SH-SY5Y (cell line): Measurements from ENCODE around the gene SYT7.

Experiments used
- GATA2 ChIP-seq: IDR thresholded peaks from 2 replicates; pipeline ENCODE4 v1.6.1; 2011; ENCODE audit warnings: mild to moderate bottlenecking, low read depth, low read length
- GATA3 ChIP-seq: IDR thresholded peaks from 2 replicates; pipeline ENCODE4 v1.6.1; 2011; ENCODE audit warnings: low read depth, mild to moderate bottlenecking, low read length, moderate library complexity

The SYT7 gene

DNA sequence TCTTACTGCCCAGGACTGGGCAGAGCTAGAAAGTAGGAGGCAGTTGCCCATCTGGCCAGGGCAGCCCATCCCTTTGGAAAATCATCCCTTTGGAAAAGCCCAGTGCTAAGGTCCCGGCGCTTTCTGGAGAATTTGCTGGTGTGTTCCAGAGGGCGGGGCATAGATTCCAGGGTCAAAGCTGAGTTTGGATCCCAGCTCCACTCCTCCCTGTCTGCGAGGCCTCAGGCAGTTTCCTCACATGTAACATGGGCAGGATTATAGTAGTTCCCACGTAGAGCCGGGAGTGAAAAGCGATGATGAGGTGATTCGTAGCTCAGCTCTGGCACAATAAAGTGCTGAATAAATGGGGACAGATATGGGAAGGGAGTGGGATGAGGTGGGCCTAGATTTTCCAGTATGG is 103.8 kb downstream of the SYT7 start:
- TF ChIP-seq GATA2: no peak
- TF ChIP-seq GATA3: no peak

DNA sequence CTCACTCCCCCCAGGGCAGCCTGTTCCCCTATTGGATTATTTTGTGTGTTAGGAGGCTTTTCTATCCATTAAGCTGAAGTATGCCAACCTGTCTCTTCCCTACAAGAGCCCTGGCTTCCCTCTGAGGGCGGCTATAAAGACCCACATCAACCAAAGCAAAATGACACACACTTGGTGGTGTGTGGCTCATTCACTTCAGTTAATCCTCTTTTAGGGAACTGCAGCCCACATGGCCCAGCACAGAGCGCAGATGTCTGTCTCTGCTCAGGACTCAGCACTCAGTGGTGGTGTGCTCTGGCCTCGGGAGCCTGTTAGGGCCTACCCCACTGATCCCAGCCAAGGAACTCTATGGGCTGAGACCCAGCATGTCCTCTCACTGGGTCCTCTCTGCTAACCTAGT is 104.5 kb downstream of the SYT7 start:
- TF ChIP-seq GATA2 (no peak), GATA3 (no peak)

DNA sequence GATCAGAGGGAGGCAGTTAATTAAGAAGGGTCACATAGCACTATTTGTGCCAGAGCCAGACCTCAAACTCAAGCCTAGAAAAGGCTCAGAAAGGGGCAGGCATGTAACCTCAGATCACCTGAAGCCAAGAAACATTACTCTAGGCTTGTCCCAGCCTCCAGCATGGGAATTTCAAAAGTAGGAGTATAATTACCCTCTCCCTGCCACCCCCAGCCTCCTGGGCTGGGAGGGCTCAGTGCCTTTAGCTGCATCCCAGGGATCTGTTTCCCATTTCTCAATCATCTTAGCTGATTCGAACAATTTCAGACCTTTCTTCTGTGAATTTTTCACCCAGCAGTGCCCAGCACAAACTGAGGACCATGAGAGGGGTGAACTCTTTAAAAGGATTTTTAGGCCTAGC is 105.4 kb downstream of the SYT7 start:
- TF ChIP-seq GATA3 (no peak), GATA2 (no peak)

- no peak for TF ChIP-seq GATA3
- TF ChIP-seq GATA2: no peak
These were observed 106.7 kb downstream of the SYT7 start for GRCh38 chr11:61474013-61474643.

GRCh38 chr11:61473370-61474012 is 107.4 kb downstream of the SYT7 start:
- TF ChIP-seq GATA2: no peak
- TF ChIP-seq GATA3: no peak

GRCh38 chr11:61472868-61473267 is 108.0 kb downstream of the SYT7 start:
- TF ChIP-seq GATA3: no peak
- TF ChIP-seq GATA2: no peak

GRCh38 chr11:61472282-61472681 is 108.6 kb downstream of the SYT7 start:
- TF ChIP-seq GATA2 (no peak), GATA3 (no peak)

DNA sequence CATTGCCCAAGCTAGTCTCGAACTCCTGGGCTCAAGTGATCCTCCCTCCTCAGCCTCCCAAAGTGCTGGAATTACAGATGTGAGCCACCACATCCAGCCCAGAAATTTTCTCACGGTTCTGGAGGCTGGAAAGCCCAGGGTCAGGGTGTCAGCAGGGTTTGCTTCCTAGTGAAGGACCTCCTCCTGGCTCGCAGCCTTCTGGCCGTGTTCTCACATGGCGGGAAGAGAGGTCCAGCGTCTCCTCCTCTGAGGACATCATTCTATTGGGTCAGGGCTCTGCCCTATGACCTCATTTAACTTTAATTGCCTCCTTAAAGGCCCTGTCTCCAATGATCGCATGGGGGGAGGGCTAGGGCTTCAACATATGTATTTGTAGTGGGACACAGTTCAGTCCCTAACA is 112.9 kb downstream of the SYT7 start:
- TF ChIP-seq GATA3: no peak
- TF ChIP-seq GATA2: no peak
